ENCODE data around the gene NCOA7. TPM values are rescaled to one million over a fixed set of nuclear protein-coding genes. Genes with fewer than 3 reads are reported as not detected.
"Not testable (repeated sequence)": the region's sequence is repeated elsewhere in the genome, so short reads cannot be mapped to it uniquely, and the experiment has no call there.

The NCOA7 gene
- polyA plus RNA-seq, 6 donors from 2014 or later: 1.6 to 10.9 (median 8.4) TPM

- H3K36me3 Mint-ChIP-seq: peaks cover 15 to 18% of the 10 kb centered on the region in 2 donors
- DNase-seq: no peak
These were observed 133.4 kb downstream of the NCOA7 start for GRCh38 chr6:125924169-125924568.

GRCh38 chr6:125924697-125925358, 134.1 kb downstream of the NCOA7 start:
- Mint-ChIP-seq H3K4me1 (peaks cover 4 to 15% (median 11%) of the 10 kb centered on the region in 3 donors), H3K27me3 (no peaks in the 10 kb centered on the region), H3K27ac (no peak overlapping the region), H3K36me3 (peaks cover 15 to 18% of the 10 kb centered on the region in 2 donors), H3K9me3 (no peaks in the 10 kb centered on the region), H3K4me3 (no peak overlapping the region)
- DNase-seq (no peak), ATAC-seq (ENCODE audit: low read depth in 2 of 2) (no peak)

More at GRCh38 chr6:125924169-125924568, 133.4 kb downstream of the NCOA7 start:
- H3K9me3 Mint-ChIP-seq: no peaks in the 10 kb centered on the region
- H3K4me3 Mint-ChIP-seq: no peak overlapping the region
- H3K4me1 Mint-ChIP-seq: peaks cover 8 to 19% (median 14%) of the 10 kb centered on the region in 3 donors
- no peak for ATAC-seq (ENCODE audit: low read depth in 2 of 2)
- H3K27ac Mint-ChIP-seq: no peak overlapping the region
- no peaks in the 10 kb centered on the region for H3K27me3 Mint-ChIP-seq

- no peak for DNase-seq
- Mint-ChIP-seq H3K27me3 (no peaks in the 10 kb centered on the region), H3K4me3 (no peak overlapping the region), H3K4me1 (peaks cover 4 to 7% (median 5%) of the 10 kb centered on the region in 3 donors), H3K36me3 (peaks cover 23 to 24% of the 10 kb centered on the region in 2 donors), H3K27ac (peak overlapping the region in 1 of 6 donors; percentile 6), H3K9me3 (no peaks in the 10 kb centered on the region)
- no peak for ATAC-seq (ENCODE audit: low read depth in 2 of 2)
These were observed 136.0 kb downstream of the NCOA7 start for GRCh38 chr6:125926711-125927110.

- Mint-ChIP-seq H3K27me3 (no peaks in the 10 kb centered on the region), H3K4me1 (peaks cover 4 to 7% (median 5%) of the 10 kb centered on the region in 3 donors), H3K4me3 (no peak overlapping the region), H3K36me3 (peaks cover 22 to 24% of the 10 kb centered on the region in 2 donors), H3K9me3 (no peaks in the 10 kb centered on the region), H3K27ac (peak overlapping the region in 2 of 6 donors; percentile 10 to 28)
- no peak for ATAC-seq (ENCODE audit: low read depth in 2 of 2)
- DNase-seq: no peak
These were observed 137.0 kb downstream of the NCOA7 start for GRCh38 chr6:125927761-125928160.

GRCh38 chr6:125930765-125931418, 140.1 kb downstream of the NCOA7 start:
- ATAC-seq (ENCODE audit: low read depth in 2 of 2) (no peak), DNase-seq (no peak)
- Mint-ChIP-seq H3K27me3 (no peaks in the 10 kb centered on the region), H3K36me3 (peaks cover 8 to 13% of the 10 kb centered on the region in 2 donors), H3K4me1 (peaks cover 4 to 7% (median 5%) of the 10 kb centered on the region in 3 donors), H3K9me3 (no peaks in the 10 kb centered on the region), H3K27ac (no peak overlapping the region), H3K4me3 (no peak overlapping the region)

GRCh38 chr6:125931733-125932450, 141.1 kb downstream of the NCOA7 start:
- DNase-seq: no peak
- no peaks in the 10 kb centered on the region for H3K27me3 Mint-ChIP-seq
- H3K4me3 Mint-ChIP-seq: no peak overlapping the region
- no peak for ATAC-seq (ENCODE audit: low read depth in 2 of 2)
- peaks cover 8 to 13% of the 10 kb centered on the region in 2 donors for H3K36me3 Mint-ChIP-seq
- no peak overlapping the region for H3K27ac Mint-ChIP-seq
- H3K4me1 Mint-ChIP-seq: peaks cover 4 to 7% (median 5%) of the 10 kb centered on the region in 3 donors
- H3K9me3 Mint-ChIP-seq: no peaks in the 10 kb centered on the region

GRCh38 chr6:125932451-125932795, 141.7 kb downstream of the NCOA7 start:
- no peak overlapping the region for H3K4me3 Mint-ChIP-seq
- peaks cover 4 to 7% (median 5%) of the 10 kb centered on the region in 3 donors for H3K4me1 Mint-ChIP-seq
- ATAC-seq (ENCODE audit: low read depth in 2 of 2): no peak
- no peak overlapping the region for H3K27ac Mint-ChIP-seq
- DNase-seq: no peak
- H3K27me3 Mint-ChIP-seq: no peaks in the 10 kb centered on the region
- H3K36me3 Mint-ChIP-seq: peaks cover 8 to 13% of the 10 kb centered on the region in 2 donors
- no peaks in the 10 kb centered on the region for H3K9me3 Mint-ChIP-seq

- H3K9me3 Mint-ChIP-seq; H3K27ac Mint-ChIP-seq; DNase-seq; ATAC-seq (ENCODE audit: low read depth in 2 of 2); H3K4me1 Mint-ChIP-seq; H3K4me3 Mint-ChIP-seq: not testable (repeated sequence)
- Mint-ChIP-seq H3K36me3 (peaks cover 8 to 13% of the 10 kb centered on the region in 2 donors), H3K27me3 (peaks cover 0 to 11% (median 5%) of the 10 kb centered on the region in 3 donors)
These were observed 144.8 kb downstream of the NCOA7 start for GRCh38 chr6:125935520-125935919.

GRCh38 chr6:125939026-125939425, 148.3 kb downstream of the NCOA7 start:
- no peaks in the 10 kb centered on the region for H3K4me1 Mint-ChIP-seq
- H3K4me3 Mint-ChIP-seq: no peak overlapping the region
- H3K27me3 Mint-ChIP-seq: peaks cover 6 to 24% (median 11%) of the 10 kb centered on the region in 3 donors
- no peaks in the 10 kb centered on the region for H3K9me3 Mint-ChIP-seq
- ATAC-seq (ENCODE audit: low read depth in 2 of 2) (no peak), DNase-seq (no peak)
- H3K27ac Mint-ChIP-seq: no peak overlapping the region
- H3K36me3 Mint-ChIP-seq: no peaks in the 10 kb centered on the region

- Mint-ChIP-seq H3K27me3 (peaks cover 6 to 24% (median 11%) of the 10 kb centered on the region in 3 donors), H3K36me3 (no peaks in the 10 kb centered on the region), H3K4me1 (no peaks in the 10 kb centered on the region), H3K4me3 (no peak overlapping the region), H3K27ac (no peak overlapping the region), H3K9me3 (no peaks in the 10 kb centered on the region)
- DNase-seq (no peak), ATAC-seq (ENCODE audit: low read depth in 2 of 2) (no peak)
These were observed 149.0 kb downstream of the NCOA7 start for GRCh38 chr6:125939791-125940190.

GRCh38 chr6:125940247-125941041, 149.7 kb downstream of the NCOA7 start:
- no peak for DNase-seq
- ATAC-seq (ENCODE audit: low read depth in 2 of 2): no peak
- no peaks in the 10 kb centered on the region for H3K9me3 Mint-ChIP-seq
- no peaks in the 10 kb centered on the region for H3K4me1 Mint-ChIP-seq
- no peak overlapping the region for H3K4me3 Mint-ChIP-seq
- H3K27ac Mint-ChIP-seq: no peak overlapping the region
- H3K36me3 Mint-ChIP-seq: no peaks in the 10 kb centered on the region
- H3K27me3 Mint-ChIP-seq: peaks cover 6 to 24% (median 11%) of the 10 kb centered on the region in 3 donors

GRCh38 chr6:125942672-125943527, 152.1 kb downstream of the NCOA7 start:
- DNase-seq: no peak
- Mint-ChIP-seq H3K36me3 (no peaks in the 10 kb centered on the region), H3K27ac (peak overlapping the region in 1 of 6 donors; percentile 51)

More at GRCh38 chr6:125942672-125943527, 152.1 kb downstream of the NCOA7 start:
- Mint-ChIP-seq H3K4me1 (no peaks in the 10 kb centered on the region), H3K27me3 (peaks cover 6 to 24% (median 18%) of the 10 kb centered on the region in 3 donors), H3K9me3 (no peaks in the 10 kb centered on the region), H3K4me3 (no peak overlapping the region)
- no peak for ATAC-seq (ENCODE audit: low read depth in 2 of 2)

Data from naive B cell (primary cell).